Type B pancreatic cell (in vitro differentiated cells): ENCODE data around the gene NTM. TPM values are rescaled to one million over a fixed set of nuclear protein-coding genes. Genes with fewer than 3 reads are reported as not detected.
"Not testable (repeated sequence)": the region's sequence is repeated elsewhere in the genome, so short reads cannot be mapped to it uniquely, and the experiment has no call there.

Experiments used
- DNase-seq: peaks from one replicate; pipeline ENCODE4 v3.0.0; 2021; ENCODE audit warnings: mixed read lengths; ENCODE audit not compliant: unreplicated experiment; ENCODE audit errors: extremely low spot score
- H3K27ac Mint-ChIP-seq: 2 replicates; pipeline ENCODE4 v1.8.0; 2021; ENCODE audit warnings: mild to moderate bottlenecking, mixed read lengths
- H3K27me3 Mint-ChIP-seq: 2 replicates; pipeline ENCODE4 v1.8.0; 2021; ENCODE audit warnings: mixed read lengths
- H3K36me3 Mint-ChIP-seq: 2 replicates; pipeline ENCODE4 v1.8.0; 2021; ENCODE audit warnings: mixed read lengths
- H3K4me1 Mint-ChIP-seq: one replicate; pipeline ENCODE4 v1.8.0; 2021; ENCODE audit warnings: mixed read lengths; ENCODE audit not compliant: unreplicated experiment
- H3K4me3 Mint-ChIP-seq: 2 replicates; pipeline ENCODE4 v1.8.0; 2021; ENCODE audit warnings: mild to moderate bottlenecking, mixed read lengths
- H3K9me3 Mint-ChIP-seq: 2 replicates; pipeline ENCODE4 v1.8.0; 2021; ENCODE audit warnings: mixed read lengths
- CTCF ChIP-seq: fragments of 200-600 bp; sonication (generic); conservative IDR thresholded peaks from 2 replicates; pipeline ENCODE4 v1.5.0; 2021; ENCODE audit warnings: antibody characterized with exemption, mild to moderate bottlenecking
- total RNA-seq: library from RNA; stranded (reverse); gene quantifications from 2 replicates; pipeline ENCODE4 v1.2.1, GENCODE V29; 2021; ENCODE audit warnings: low replicate concordance

The NTM gene
- total RNA-seq, 1 donor from 2014 or later, result 19.2 TPM

GRCh38 chr11:131908316-131908715, 537.9 kb downstream of the NTM start:
- no peaks in the 10 kb centered on the region for H3K36me3 Mint-ChIP-seq
- no peak overlapping the region for H3K27ac Mint-ChIP-seq
- peaks cover 85% of the 10 kb centered on the region for H3K27me3 Mint-ChIP-seq
- DNase-seq, result no peak
- H3K9me3 Mint-ChIP-seq, result no peaks in the 10 kb centered on the region
- no peak overlapping the region for H3K4me3 Mint-ChIP-seq
- no peak for TF ChIP-seq CTCF
- H3K4me1 Mint-ChIP-seq, result peaks cover 33% of the 10 kb centered on the region

- no peaks in the 10 kb centered on the region for H3K9me3 Mint-ChIP-seq
- no peaks in the 10 kb centered on the region for H3K36me3 Mint-ChIP-seq
- H3K27ac Mint-ChIP-seq, result no peak overlapping the region
- no peak for DNase-seq
- H3K27me3 Mint-ChIP-seq, result peaks cover 87% of the 10 kb centered on the region
- no peak for TF ChIP-seq CTCF
- H3K4me1 Mint-ChIP-seq, result peaks cover 28% of the 10 kb centered on the region
- peak overlapping the region; percentile 81 for H3K4me3 Mint-ChIP-seq
Measured at GRCh38 chr11:131909426-131910177, 539.2 kb downstream of the NTM start.

DNA sequence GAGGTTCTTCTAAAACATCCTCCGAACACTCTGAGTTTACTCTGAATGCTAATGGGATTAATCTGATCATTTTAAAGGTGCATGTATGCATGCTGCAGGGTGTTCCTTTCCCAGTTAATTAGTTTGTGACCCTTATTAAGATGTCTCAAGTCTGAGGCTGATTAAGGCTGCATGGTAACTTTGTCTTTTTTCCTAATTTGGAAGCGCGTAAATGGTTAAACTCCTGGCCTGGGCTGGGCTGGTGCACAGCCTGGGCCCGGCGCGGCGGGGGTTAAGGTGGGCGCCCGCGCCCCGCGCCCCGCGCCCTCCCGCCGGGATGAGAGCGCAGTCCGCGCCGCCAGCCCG, 539.7 kb downstream of the NTM start:
- no peak for TF ChIP-seq CTCF
- Mint-ChIP-seq H3K9me3 (no peaks in the 10 kb centered on the region), H3K27me3 (peaks cover 83% of the 10 kb centered on the region), H3K4me3 (peak overlapping the region; percentile 81), H3K27ac (no peak overlapping the region), H3K4me1 (peaks cover 24% of the 10 kb centered on the region), H3K36me3 (no peaks in the 10 kb centered on the region)
- no peak for DNase-seq

DNA sequence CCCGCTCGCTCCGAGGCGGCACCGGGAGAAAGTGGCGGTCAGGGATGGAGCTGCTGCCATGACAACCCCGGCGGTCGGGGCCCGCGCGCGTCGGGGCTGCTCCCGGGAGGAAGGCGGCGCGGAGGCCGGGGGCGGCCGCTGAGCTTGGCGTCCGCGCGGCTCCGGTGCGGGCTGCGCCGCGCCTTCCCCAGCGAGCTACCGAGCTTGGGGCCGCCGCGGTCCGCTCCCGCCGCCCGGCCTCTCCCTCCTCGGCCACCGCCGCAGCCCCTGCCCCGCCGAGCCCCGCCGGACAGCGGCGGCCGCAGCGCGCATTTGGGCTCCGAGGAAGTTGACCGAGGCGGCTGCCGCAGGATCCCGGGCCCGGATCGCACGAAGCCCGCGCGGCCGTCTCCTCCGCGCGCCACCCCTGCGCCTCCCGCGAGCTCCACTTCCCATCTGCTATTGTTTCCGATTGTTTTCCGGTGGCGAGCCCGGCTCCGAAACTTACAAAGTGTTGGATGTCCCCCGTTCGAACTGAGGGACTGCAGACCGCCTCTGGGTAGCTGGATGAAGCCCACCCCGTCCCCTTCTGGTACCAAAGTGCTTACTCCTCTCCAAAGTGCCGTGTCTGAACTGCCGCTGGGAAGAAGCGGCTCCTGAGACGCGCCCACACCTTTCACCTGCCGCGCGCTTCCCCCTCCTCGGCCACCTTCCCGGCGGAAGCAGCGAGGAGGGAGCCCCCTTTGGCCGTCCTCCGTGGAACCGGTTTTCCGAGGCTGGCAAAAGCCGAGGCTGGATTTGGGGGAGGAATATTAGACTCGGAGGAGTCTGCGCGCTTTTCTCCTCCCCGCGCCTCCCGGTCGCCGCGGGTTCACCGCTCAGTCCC, 540.3 kb downstream of the NTM start:
- H3K4me1 Mint-ChIP-seq, result peaks cover 19% of the 10 kb centered on the region
- TF ChIP-seq CTCF, result no peak
- no peak overlapping the region for H3K27ac Mint-ChIP-seq
- H3K4me3 Mint-ChIP-seq, result peak overlapping the region; percentile 91
- no peaks in the 10 kb centered on the region for H3K9me3 Mint-ChIP-seq
- peaks cover 82% of the 10 kb centered on the region for H3K27me3 Mint-ChIP-seq
- no peaks in the 10 kb centered on the region for H3K36me3 Mint-ChIP-seq
- no peak for DNase-seq

DNA sequence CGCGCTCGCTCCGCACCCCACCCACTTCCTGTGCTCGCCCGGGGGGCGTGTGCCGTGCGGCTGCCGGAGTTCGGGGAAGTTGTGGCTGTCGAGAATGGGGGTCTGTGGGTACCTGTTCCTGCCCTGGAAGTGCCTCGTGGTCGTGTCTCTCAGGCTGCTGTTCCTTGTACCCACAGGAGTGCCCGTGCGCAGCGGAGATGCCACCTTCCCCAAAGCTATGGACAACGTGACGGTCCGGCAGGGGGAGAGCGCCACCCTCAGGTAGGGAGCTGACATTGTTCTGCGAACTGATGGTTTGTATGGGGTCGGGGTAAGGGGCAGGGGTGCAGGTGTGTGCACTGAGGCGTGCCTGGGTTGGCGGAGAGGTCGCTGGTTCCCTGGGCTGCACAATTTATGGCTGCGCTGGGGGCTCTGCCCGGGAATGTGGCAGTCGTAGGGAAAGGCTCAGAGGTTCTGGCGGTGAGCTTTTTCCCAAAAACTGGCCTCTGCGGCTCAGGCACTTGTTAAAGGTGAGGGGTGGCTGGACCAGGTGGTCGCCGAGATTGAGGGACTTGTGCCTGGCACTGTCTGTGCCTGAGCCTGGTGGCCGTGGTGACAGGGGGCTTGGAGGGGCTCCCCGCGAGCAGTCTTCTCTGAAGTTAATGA, 541.1 kb downstream of the NTM start:
- not testable (repeated sequence) for H3K27ac Mint-ChIP-seq, H3K36me3 Mint-ChIP-seq, H3K9me3 Mint-ChIP-seq, DNase-seq
- Mint-ChIP-seq H3K4me3 (peak overlapping the region; percentile 91), H3K27me3 (peaks cover 79% of the 10 kb centered on the region), H3K4me1 (peaks cover 19% of the 10 kb centered on the region)
- peak; percentile 74 for TF ChIP-seq CTCF
